Skin of body (tissue), 2 donors: ENCODE results near the gene GSK3B. TPM values are rescaled to one million over a fixed set of nuclear protein-coding genes. Genes with fewer than 3 reads are reported as not detected.
A peak's percentile ranks its signal among the peaks of the same experiment; 100 is the strongest.
"Not testable (repeated sequence)": the region's sequence is repeated elsewhere in the genome, so short reads cannot be mapped to it uniquely, and the experiment has no call there.

Experiments used
- DNase-seq: peaks from one replicate; lab custom pipeline; 2025; lab: John Stamatoyannopoulos, UW
- total RNA-seq: library from RNA; depleted of rRNA; stranded (reverse); fragments of >200 nt; gene quantifications from one replicate; pipeline ENCODE4 v1.2.3, GENCODE V29; 2014

Gene GSK3B
- total RNA-seq, 1 donor from 2014 or later = 45.7 TPM

DNA sequence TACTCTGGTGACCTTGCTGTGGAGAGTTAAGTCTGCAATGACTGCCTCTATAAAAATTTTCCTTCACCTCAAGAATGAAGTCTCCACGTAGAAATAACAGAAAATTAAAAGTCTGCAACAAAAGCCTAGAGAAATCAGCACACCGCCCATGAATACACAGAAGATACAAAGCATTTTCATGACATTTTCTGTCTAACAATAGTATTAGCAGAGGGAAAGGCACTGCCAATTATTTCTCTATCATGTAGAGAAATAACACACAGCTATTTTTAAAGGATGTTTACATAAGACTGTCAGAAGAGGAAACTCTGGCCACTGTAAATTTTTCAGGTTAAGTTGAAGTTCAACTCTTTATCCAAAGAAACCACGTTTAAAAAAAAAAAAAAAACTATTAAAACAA lies 80.8 kb downstream of the GSK3B start:
- DNase-seq = no peak

DNA sequence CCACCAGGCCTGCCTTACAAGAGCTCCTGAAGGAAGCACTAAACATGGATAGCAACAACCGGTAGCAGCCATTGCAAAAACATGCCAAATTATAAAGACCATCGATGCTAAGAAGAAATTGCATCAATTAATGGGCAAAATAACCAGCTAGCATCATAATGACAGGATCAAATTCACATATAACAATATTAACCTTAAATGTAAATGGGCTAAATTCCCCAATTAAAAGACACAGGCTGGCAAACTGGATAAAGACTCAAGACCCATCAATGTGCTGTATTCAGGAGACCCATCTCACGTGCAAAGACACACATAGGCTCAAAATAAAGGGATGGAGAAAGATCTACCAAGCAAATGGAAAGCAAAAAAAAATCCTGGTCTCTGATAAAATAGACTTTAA lies 88.5 kb downstream of the GSK3B start:
- not testable (repeated sequence) for DNase-seq

DNA sequence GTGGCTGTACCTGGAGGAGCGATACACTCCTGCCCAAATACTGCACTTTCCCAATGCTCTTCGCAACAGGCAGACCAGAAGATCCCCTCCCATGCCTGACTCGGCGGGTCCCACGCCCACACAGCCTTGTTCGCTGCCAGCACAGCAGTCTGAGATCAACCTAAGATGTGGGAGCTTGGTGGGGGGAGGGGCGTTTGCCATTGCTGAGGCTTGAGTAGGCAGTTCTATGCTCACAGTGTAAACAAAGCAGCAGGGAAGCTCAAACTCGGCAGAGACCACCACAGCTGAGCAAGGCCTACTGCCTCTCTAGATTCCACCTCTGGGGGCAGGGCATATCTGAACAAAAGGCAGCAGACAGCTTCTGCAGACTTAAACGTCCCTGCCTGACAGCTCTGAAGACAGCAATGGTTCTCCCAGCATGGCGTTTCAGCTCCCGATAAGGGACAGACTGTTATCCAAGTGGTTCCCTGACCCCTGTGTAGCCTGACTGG lies 90.2 kb downstream of the GSK3B start:
- not testable (repeated sequence) for DNase-seq

GRCh38 chr3:119998166-119998565 lies 96.1 kb downstream of the GSK3B start:
- DNase-seq = no peak

DNA sequence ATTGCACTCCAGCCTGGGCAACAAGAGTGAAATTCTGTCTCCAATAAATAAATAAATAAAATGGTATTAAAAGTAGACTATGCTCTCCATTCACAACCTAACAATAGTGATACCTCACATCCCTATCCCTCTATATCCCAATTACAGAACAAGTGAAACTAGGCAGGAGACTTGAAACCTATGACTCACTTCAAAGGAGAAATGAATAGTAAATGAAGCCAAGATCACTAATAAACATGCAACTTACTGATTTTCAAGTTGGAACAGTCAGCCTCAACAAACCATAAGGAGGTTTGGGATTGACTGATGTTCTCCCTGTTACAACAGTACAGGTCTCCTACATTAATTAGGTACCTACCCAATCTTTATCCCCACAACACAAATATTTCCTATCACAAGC lies 103.4 kb downstream of the GSK3B start:
- no peak for DNase-seq

DNA sequence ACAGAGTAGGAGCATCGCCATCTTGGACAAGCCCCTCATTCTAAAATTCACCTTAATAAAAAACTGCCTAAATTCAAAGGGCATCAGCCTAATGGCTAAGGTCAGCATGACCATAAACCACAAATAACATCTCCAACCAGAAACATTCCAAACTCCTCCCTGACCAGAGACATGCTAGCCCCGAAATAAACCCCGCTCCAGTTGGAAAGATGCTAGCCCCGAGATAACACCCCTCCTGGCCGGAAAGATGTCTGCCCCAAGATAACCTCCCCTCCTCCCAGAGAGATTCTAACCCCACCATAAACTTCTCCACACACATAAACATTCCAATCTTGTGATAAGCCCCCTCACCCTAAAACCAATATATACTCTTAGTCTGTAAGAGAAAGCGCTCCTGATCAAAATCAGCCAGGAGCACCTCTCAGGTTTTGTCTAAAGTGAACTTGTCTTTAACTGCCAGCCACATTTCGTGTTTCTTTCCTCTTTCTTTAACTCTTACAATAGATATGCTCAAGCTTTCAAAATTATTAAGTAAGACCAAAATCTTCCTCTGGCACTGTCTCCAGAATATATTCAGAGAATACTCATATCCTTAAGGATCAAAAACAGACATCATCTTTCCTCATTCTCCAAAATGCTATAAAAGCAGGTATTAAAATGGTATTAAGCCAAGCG lies 104.1 kb downstream of the GSK3B start:
- DNase-seq = no peak

GRCh38 chr3:119986812-119987211 lies 107.4 kb downstream of the GSK3B start:
- not testable (repeated sequence) for DNase-seq

DNA sequence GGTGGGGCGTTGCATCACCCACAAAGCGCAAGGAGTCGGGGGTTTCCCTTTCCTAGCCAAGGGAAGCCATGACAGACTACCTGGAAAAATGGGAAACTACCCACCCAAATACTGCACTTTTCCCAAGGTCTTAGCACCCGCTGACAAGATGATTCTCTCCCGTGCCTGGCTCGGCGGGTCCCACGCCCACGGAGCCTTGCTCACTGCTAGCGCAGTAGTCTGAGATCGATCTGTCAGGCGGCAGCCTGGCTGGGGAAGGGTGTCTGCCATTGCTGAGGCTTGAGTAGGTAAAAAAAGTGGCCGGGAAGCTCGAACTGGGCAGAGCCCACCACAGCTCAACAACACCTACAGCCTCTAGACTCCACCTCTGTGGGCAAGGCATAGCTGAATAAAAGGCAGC lies 112.9 kb downstream of the GSK3B start:
- DNase-seq = no peak

- DNase-seq = no peak
Measured at GRCh38 chr3:119978554-119979208, 115.6 kb downstream of the GSK3B start.

GRCh38 chr3:119977353-119977752 lies 116.9 kb downstream of the GSK3B start:
- no peak for DNase-seq

DNA sequence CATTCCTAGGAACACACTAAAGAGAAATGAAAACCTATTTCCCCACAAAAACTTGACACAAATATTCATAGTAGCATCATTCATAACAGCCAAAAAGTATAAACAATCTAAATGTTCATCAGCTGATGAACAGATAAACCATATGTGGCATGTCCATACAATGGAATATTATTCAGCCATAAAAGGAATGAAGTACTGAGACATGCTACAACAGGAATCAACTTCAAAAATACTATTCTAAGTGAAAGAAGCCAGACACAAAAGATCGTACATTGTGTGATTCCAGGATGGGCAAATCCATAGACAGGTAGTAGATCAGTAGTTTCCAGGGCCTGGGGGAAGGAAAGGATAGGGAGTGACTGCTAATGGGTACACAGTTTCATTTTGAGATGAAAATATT lies 118.0 kb downstream of the GSK3B start:
- DNase-seq = no peak

DNA sequence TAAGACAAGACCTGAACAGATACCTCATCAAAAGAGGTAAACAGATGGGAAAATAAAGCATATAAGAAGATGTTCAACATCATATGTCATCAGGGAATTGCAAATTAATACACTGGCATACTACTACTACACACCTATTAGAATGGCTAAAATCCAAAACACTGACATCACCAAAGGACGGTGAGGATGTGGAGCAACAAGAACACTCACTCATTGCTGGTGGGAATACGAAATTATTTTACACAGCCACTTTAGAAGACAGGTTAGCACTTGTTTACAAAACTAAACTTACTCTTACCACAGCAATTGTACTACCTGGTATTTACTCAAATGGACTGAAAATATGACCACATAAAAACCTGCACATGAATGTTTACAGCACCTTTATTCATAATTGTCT lies 119.6 kb downstream of the GSK3B start:
- no peak for DNase-seq

- DNase-seq = no peak
Measured at GRCh38 chr3:119973018-119973646, 121.1 kb downstream of the GSK3B start.

DNA sequence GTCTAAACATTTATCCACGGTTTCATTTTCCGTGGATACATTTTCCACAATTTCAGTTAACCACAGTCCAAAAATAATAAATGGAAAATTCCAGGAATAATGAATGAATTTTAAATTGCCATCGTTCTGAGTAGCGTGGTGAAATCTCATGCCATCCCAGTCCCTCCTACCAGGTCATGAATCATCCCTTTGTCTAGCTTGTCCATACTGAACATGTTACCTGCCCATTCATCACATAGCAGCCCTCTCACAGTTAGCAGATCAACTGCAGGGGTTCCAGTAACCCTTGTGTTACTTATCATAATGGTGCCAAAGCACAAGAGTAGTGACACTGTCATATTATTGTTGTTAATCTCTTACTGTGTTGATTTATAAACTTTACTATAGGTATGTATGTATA lies 124.5 kb downstream of the GSK3B start:
- no peak for DNase-seq

DNA sequence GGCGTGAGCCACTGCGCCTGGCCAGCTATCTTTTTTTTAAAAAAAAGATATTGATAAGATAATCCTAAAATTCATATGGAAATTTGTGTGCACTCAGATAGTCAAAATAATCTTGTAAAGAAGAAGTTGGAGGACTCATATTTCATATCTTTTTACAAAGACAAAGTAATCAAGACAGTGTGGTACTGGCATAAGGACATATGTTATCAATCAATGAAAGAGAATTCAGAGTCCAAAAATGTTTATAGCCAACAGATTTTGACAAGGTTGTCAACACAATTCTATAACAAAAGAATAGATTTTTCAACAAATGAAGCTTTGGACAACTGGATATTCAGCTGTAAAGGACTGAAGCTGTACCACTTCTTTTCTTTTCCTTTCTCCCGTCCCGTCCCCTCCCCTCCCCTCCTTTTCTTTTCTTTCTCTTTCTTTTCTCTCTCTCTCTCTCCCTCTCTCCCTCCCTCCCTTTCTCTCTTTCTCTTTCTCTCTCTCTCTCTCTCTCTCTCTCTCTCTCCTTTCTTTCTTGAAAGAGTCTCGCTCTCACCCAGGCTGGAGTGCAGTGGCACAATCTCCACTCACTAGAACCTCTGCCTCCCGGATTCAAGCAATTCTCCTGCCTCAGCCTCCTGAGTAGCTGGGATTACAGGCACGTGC lies 126.8 kb downstream of the GSK3B start:
- DNase-seq = peak; percentile 6

DNA sequence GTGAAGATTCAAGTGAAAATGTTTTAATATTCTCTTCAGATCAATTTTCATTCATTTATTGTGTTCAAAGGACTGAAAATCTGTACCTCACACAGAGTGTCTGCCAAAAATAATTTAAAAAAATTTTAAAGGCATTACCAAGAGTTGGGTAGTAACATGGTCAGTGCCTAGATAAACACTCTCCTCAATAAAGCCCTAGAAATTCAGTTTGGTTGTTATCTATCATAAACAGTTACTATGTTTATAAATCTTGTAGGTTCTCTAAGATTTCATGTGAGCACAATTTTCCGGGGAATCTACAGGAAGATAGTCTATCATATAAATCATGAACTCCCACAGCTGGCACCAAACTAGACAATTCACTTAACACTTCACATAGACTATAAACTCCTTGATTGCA lies 128.6 kb downstream of the GSK3B start:
- DNase-seq = no peak

DNA sequence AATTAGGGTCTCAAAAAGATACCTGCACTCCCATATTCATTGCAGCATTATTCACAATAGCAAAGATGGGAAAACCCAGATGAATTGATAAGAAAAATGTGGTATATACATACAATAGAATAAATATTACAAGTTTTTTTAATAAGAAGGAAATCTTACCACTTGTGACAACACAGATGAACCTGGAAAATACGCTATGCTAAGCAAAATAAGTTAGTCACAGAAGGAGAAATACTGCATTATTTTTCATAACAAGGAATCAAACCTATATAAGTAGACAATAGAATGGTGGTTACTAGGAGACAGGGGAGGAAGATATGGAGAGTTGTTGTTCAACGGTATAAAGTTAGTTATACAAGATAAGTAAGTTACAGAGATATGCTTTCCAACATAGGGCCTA lies 130.0 kb downstream of the GSK3B start:
- no peak for DNase-seq

- no peak for DNase-seq
Measured at GRCh38 chr3:119955972-119956371, 138.3 kb downstream of the GSK3B start.

DNA sequence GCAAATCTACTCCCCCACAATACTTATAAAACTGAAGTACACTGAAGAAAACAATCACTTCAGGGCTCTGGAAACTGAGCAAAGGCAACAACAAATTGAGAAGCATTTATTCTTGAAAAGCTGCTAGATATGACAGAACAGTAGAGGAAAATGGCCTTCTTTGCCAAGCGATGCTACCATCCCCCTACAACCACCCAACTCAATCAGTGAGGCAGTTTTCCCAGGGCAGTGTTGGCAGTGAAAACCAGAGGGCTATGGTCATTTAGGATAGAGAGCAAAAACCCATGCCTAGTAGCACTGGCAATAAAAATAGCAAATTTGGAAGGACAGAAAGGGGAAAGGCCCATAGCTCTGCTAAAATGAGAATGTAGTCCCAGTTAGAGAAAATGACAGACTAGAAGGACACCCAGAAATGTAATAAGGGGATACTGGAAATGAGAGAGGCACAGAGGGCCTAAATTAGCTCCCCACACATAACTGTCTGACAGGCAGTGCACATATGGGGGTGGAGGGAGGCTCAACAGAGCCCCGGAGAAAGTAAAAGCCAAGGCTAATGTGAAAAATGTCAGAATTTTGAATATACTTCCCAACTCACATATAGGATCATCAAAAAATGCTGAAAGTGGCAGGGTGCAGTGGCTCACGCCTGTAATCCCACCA lies 143.5 kb downstream of the GSK3B start:
- DNase-seq = no peak

DNA sequence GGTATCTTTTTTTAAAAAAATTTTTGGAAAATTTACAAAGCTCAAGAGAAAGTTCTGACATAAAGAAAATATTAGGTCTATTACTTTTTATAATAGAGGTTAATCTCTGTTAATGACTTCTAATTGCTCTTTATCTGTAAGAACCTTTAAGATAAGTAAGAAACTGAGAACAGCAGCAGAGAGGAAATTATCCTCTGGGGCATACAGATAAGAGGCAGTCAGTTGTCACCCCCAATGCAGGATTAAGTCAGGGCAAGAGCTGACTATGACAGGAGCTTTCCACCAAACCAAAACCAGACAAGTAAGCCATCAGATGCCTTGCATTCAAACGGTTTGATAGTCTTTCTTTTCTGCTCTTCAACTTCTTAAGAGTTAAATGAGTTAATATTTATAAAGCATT lies 149.0 kb downstream of the GSK3B start:
- no peak for DNase-seq

DNA sequence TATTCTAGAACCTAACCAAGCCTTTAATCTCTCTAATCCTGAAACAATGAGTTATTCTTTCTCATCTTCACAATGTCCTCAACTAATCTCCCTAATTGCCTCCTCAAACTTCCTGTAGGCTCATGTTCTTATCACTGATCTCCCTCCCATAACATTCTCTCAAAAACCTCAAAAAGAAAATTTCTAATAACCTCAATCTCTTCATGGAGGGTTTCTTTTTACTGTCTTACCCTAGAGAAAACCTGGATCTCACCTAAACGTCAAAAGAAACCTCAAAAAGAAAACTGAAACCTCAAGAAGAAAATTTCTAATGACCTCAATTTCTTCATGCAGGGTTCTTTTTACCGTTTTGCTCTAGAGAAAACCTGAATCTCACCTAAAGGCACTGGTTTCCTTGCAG lies 150.2 kb downstream of the GSK3B start:
- no peak for DNase-seq

DNA sequence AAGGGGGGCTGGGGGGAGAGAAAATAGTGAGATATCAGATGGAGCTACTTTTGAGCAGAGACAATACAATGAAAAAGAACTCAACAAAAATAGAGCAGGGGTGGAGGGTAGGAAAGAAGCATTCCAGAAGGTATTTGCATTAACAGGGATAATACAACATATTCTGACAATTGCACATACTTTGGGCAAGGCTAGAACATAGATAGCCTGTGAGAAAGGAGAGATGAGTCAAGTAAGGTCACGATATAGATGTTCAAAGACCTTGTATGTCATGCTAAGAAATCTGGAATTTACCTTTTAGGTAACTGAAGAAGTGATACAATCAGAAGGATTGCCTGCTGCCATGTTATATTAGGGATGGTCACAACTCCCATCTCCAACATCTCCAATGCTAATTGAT lies 155.2 kb downstream of the GSK3B start:
- no peak for DNase-seq
